GM18526 (cell line): ENCODE data around the gene HSD11B1.

Experiments used
- POLR2A ChIP-seq: IDR thresholded peaks from 3 replicates; pipeline ENCODE4 v1.6.1; 2011; ENCODE audit not compliant: insufficient read length; ENCODE audit errors: extremely low read depth

Gene HSD11B1

GRCh38 chr1:209708297-209708696 is 3.7 kb downstream of the HSD11B1 start:
- no peak for TF ChIP-seq POLR2A

- no peak for TF ChIP-seq POLR2A
Measured at GRCh38 chr1:209710093-209710492, 5.4 kb downstream of the HSD11B1 start.

GRCh38 chr1:209710847-209711246 is 6.2 kb downstream of the HSD11B1 start:
- TF ChIP-seq POLR2A: no peak

GRCh38 chr1:209714338-209714737 is 9.7 kb downstream of the HSD11B1 start:
- TF ChIP-seq POLR2A: no peak

- no peak for TF ChIP-seq POLR2A
Measured at GRCh38 chr1:209715314-209715713, 10.7 kb downstream of the HSD11B1 start.

- TF ChIP-seq POLR2A: no peak
Measured at GRCh38 chr1:209717818-209718217, 13.2 kb downstream of the HSD11B1 start.

- TF ChIP-seq POLR2A: no peak
Measured at GRCh38 chr1:209720326-209720725, 15.7 kb downstream of the HSD11B1 start.

- no peak for TF ChIP-seq POLR2A
Measured at GRCh38 chr1:209720826-209721225, 16.2 kb downstream of the HSD11B1 start.

- TF ChIP-seq POLR2A: no peak
Measured at GRCh38 chr1:209721323-209721722, 16.7 kb downstream of the HSD11B1 start.

GRCh38 chr1:209723265-209723664 is 18.6 kb downstream of the HSD11B1 start:
- TF ChIP-seq POLR2A: no peak

GRCh38 chr1:209723756-209724693 is 19.4 kb downstream of the HSD11B1 start:
- TF ChIP-seq POLR2A: no peak

GRCh38 chr1:209727286-209727685 is 22.6 kb downstream of the HSD11B1 start:
- no peak for TF ChIP-seq POLR2A

GRCh38 chr1:209727785-209728184 is 23.1 kb downstream of the HSD11B1 start:
- TF ChIP-seq POLR2A: no peak

- TF ChIP-seq POLR2A: no peak
Measured at GRCh38 chr1:209728466-209728865, 23.8 kb downstream of the HSD11B1 start.

- TF ChIP-seq POLR2A: no peak
Measured at GRCh38 chr1:209729436-209729835, 24.8 kb downstream of the HSD11B1 start.

- no peak for TF ChIP-seq POLR2A
Measured at GRCh38 chr1:209732725-209733124, 28.1 kb downstream of the HSD11B1 start.
